Measurements from ENCODE around the gene KISS1R.

- TF ChIP-seq PATZ1 (CRISPR knock-in tag; IDR thresholded peaks at IDR 0.05; ENCODE audit: borderline replicate concordance) (no peak), POU6F1 (CRISPR knock-in tag; IDR thresholded peaks at IDR 0.05; ENCODE audit: borderline replicate concordance, low read depth) (no peak), OSR1 (CRISPR knock-in tag; IDR thresholded peaks at IDR 0.05) (no peak), ZNF8 (CRISPR knock-in tag; IDR thresholded peaks at IDR 0.05) (no peak), RARB (CRISPR knock-in tag; IDR thresholded peaks at IDR 0.05) (no peak), CREB5 (CRISPR knock-in tag; IDR thresholded peaks at IDR 0.05; ENCODE audit: low read depth) (no peak), GLIS3 (CRISPR knock-in tag; IDR thresholded peaks at IDR 0.05) (no peak), ZNF70 (CRISPR knock-in tag; IDR thresholded peaks at IDR 0.05) (no peak), TOX (CRISPR knock-in tag; IDR thresholded peaks at IDR 0.05; ENCODE audit: borderline replicate concordance) (no peak), TSHZ2 (CRISPR knock-in tag; IDR thresholded peaks at IDR 0.05) (no peak)
Measured at GRCh38 chr19:956766-957440, 39.8 kb downstream of the KISS1R start.

All from SK-N-SH treated with all-trans-retinoic acid at 6 μM for 48 hours (cell line).